Measurements from ENCODE around the gene BPI. TPM values are rescaled to one million over a fixed set of nuclear protein-coding genes. Genes with fewer than 3 reads are reported as not detected.
A peak's percentile ranks its signal among the peaks of the same experiment; 100 is the strongest.

The BPI gene
- total RNA-seq, 4 donors from 2014 or later, result not detected

- intact Hi-C loops (cut with DNase I; ENCODE audit: low total_unique reads) (no loop called here), in situ Hi-C loops (cut with MboI; ENCODE audit: low sequenced_read_pairs in 4 of 4) (loop anchor here in 1 of 4 donors (25.0 kb wide), 1 partner anchor 284 kb away; no protein-coding TSS in a partner anchor)
- H3K36me3 ChIP-seq, result no peaks in the 10 kb centered on the region
- no peaks in the 10 kb centered on the region for H3K9me3 ChIP-seq
- ATAC-seq (peak in 1 of 2 donors; percentile 47), DNase-seq (no peak)
- no peak within 1 kb of the TSS for H3K4me3 ChIP-seq
- peaks cover 22 to 26% of the 10 kb centered on the region in 2 donors for H3K4me1 ChIP-seq
- H3K27me3 ChIP-seq, result no peaks in the 10 kb centered on the region
- peak within 1 kb of the TSS; percentile 36 to 74 (median 64) for H3K27ac ChIP-seq
- TF ChIP-seq, protein P1, sequence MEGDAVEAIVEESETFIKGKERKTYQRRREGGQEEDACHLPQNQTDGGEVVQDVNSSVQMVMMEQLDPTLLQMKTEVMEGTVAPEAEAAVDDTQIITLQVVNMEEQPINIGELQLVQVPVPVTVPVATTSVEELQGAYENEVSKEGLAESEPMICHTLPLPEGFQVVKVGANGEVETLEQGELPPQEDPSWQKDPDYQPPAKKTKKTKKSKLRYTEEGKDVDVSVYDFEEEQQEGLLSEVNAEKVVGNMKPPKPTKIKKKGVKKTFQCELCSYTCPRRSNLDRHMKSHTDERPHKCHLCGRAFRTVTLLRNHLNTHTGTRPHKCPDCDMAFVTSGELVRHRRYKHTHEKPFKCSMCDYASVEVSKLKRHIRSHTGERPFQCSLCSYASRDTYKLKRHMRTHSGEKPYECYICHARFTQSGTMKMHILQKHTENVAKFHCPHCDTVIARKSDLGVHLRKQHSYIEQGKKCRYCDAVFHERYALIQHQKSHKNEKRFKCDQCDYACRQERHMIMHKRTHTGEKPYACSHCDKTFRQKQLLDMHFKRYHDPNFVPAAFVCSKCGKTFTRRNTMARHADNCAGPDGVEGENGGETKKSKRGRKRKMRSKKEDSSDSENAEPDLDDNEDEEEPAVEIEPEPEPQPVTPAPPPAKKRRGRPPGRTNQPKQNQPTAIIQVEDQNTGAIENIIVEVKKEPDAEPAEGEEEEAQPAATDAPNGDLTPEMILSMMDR (IDR thresholded peaks at IDR 0.05 in 4 of 5, conservative IDR thresholded peaks at IDR 0.05 in 1 of 5), result no peak
- TF ChIP-seq POLR2A (IDR thresholded peaks at IDR 0.05), result no peak
Measured at GRCh38 chr20:38346247-38346651, 42.3 kb downstream of the BPI start, which contains the start of gene LBP. TSS of gene LBP (plus strand) at chr20:38346482. CDS start at chr20:38346517, 35 bp downstream.

GRCh38 chr20:38346741-38347140, 42.8 kb downstream of the BPI start:
- no peak for TF ChIP-seq POLR2A (IDR thresholded peaks at IDR 0.05)
- TF ChIP-seq, protein P1 (IDR thresholded peaks at IDR 0.05 in 4 of 5, conservative IDR thresholded peaks at IDR 0.05 in 1 of 5), result no peak
- ATAC-seq, result no peak
- intact Hi-C loops (cut with DNase I; ENCODE audit: low total_unique reads) (no loop called here), in situ Hi-C loops (cut with MboI; ENCODE audit: low sequenced_read_pairs in 4 of 4) (loop anchor here in 1 of 4 donors (25.0 kb wide), 1 partner anchor 284 kb away; no protein-coding TSS in a partner anchor)
- Histone ChIP-seq H3K27ac (peak overlapping the region in 3 of 4 donors; percentile 36 to 74 (median 71)), H3K4me1 (peaks cover 22 to 26% of the 10 kb centered on the region in 2 donors), H3K4me3 (no peak overlapping the region), H3K36me3 (no peaks in the 10 kb centered on the region), H3K27me3 (no peaks in the 10 kb centered on the region), H3K9me3 (no peaks in the 10 kb centered on the region)
- DNase-seq, result no peak

- in situ Hi-C loops (cut with MboI; ENCODE audit: low sequenced_read_pairs in 4 of 4) (loop anchor here in 1 of 4 donors (25.0 kb wide), 1 partner anchor 288 kb away; no protein-coding TSS in a partner anchor), intact Hi-C loops (cut with DNase I; ENCODE audit: low total_unique reads) (no loop called here)
- TF ChIP-seq POLR2A (IDR thresholded peaks at IDR 0.05), result no peak
- Histone ChIP-seq H3K9me3 (no peaks in the 10 kb centered on the region), H3K36me3 (no peaks in the 10 kb centered on the region), H3K27me3 (no peaks in the 10 kb centered on the region), H3K27ac (no peak overlapping the region), H3K4me1 (peaks cover 15 to 20% of the 10 kb centered on the region in 2 donors), H3K4me3 (no peak overlapping the region)
- DNase-seq (no peak), ATAC-seq (no peak)
Measured at GRCh38 chr20:38349856-38350255, 45.9 kb downstream of the BPI start.

DNA sequence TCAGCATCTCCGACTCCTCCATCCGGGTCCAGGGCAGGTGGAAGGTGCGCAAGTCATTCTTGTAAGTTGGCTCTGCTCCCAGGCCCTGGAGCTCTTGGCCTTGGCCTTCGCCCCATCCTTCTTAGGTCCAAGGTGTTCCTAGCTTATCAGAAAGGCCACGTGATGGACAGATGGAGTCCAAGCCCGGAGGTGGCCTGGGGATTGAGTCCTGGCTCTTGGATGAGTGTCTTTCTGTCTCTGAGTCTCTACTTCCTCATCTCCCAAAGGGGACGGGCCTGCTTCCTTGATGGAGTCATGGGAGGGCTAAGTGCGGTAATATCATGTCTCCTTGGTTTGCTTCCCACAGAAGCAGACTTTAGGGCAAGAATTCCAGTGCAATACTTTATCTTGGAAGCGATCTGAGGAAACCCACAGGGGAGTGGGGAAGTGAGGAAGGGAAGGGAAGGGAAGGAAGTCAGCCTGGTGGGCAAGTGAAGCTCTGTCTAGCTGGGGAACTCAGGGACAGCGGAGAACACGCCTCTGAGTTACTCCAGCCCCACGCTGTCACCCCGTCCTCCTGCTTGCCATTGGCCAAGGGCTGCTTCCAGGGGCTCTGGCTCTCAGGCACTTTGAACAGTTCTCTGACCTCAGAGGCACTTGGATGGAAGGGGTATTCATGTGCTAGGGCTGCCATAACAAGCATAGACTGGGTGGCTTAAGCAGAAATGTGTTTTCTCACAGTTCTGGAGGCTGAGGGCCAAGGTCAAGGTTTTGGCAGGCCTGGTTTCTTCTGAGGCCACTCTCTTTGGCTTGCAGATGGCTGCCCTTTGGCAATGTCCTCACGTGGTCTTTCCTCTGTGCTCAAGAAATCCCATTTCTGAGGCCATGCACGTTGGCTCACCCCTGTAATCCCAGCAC, 47.2 kb downstream of the BPI start:
- H3K27me3 ChIP-seq, result no peaks in the 10 kb centered on the region
- peaks cover 5 to 7% of the 10 kb centered on the region in 2 donors for H3K4me1 ChIP-seq
- in situ Hi-C loops (cut with MboI; ENCODE audit: low sequenced_read_pairs in 4 of 4) (no loop called here), intact Hi-C loops (cut with DNase I; ENCODE audit: low total_unique reads) (no loop called here)
- H3K4me3 ChIP-seq, result no peak overlapping the region
- ATAC-seq, result peak; percentile 34 to 49
- no peaks in the 10 kb centered on the region for H3K9me3 ChIP-seq
- no peaks in the 10 kb centered on the region for H3K36me3 ChIP-seq
- TF ChIP-seq POLR2A (IDR thresholded peaks at IDR 0.05), result no peak
- TF ChIP-seq, protein P1 (IDR thresholded peaks at IDR 0.05 in 4 of 5, conservative IDR thresholded peaks at IDR 0.05 in 1 of 5), result no peak
- DNase-seq, result peak; percentile 6 to 63
- H3K27ac ChIP-seq, result peak overlapping the region in 3 of 4 donors; percentile 33 to 47 (median 37)

GRCh38 chr20:38353316-38353715, 49.4 kb downstream of the BPI start:
- H3K27me3 ChIP-seq, result no peaks in the 10 kb centered on the region
- H3K36me3 ChIP-seq, result no peaks in the 10 kb centered on the region
- no peak overlapping the region for H3K4me3 ChIP-seq
- no peaks in the 10 kb centered on the region for H3K9me3 ChIP-seq
- in situ Hi-C loops (cut with MboI; ENCODE audit: low sequenced_read_pairs in 4 of 4), result no loop called here
- no peak for ATAC-seq
- H3K27ac ChIP-seq, result no peak overlapping the region
- TF ChIP-seq, protein P1 (IDR thresholded peaks at IDR 0.05 in 4 of 5, conservative IDR thresholded peaks at IDR 0.05 in 1 of 5), result no peak
- no peak for TF ChIP-seq POLR2A (IDR thresholded peaks at IDR 0.05)
- H3K4me1 ChIP-seq, result no peaks in the 10 kb centered on the region
- no peak for DNase-seq
- intact Hi-C loops (cut with DNase I; ENCODE audit: low total_unique reads), result no loop called here

All from gastrocnemius medialis (tissue), 4 donors.